ENCODE data around the gene MAPK10.

The MAPK10 gene

GRCh38 chr4:86261636-86262035 is 98.2 kb downstream of the MAPK10 start:
- no peak for DNase-seq
- no peaks in the 10 kb centered on the region for H3K27me3 ChIP-seq
- intact Hi-C loops (cut with DNase I; ENCODE audit: low total_unique reads), result no loop called here

GRCh38 chr4:86256086-86256485 is 103.8 kb downstream of the MAPK10 start:
- TF ChIP-seq CTCF (IDR thresholded peaks at IDR 0.05), result no peak
- H3K4me3 ChIP-seq, result no peak overlapping the region
- H3K36me3 ChIP-seq, result no peaks in the 10 kb centered on the region
- no peak overlapping the region for H3K27ac ChIP-seq
- H3K27me3 ChIP-seq, result no peaks in the 10 kb centered on the region
- intact Hi-C loops (cut with DNase I; ENCODE audit: low total_unique reads), result no loop called here
- DNase-seq, result no peak
- H3K9me3 ChIP-seq, result no peaks in the 10 kb centered on the region
- no peaks in the 10 kb centered on the region for H3K4me1 ChIP-seq

More at GRCh38 chr4:86261636-86262035, 98.2 kb downstream of the MAPK10 start:
- Histone ChIP-seq H3K27ac (no peak overlapping the region), H3K36me3 (no peaks in the 10 kb centered on the region), H3K9me3 (no peaks in the 10 kb centered on the region), H3K4me3 (no peak overlapping the region), H3K4me1 (no peaks in the 10 kb centered on the region)
- no peak for TF ChIP-seq CTCF (IDR thresholded peaks at IDR 0.05)

- no peaks in the 10 kb centered on the region for H3K27me3 ChIP-seq
- no peak overlapping the region for H3K27ac ChIP-seq
- TF ChIP-seq CTCF (IDR thresholded peaks at IDR 0.05), result no peak
- no peak for DNase-seq
- intact Hi-C loops (cut with DNase I; ENCODE audit: low total_unique reads), result no loop called here
- no peak overlapping the region for H3K4me3 ChIP-seq
- no peaks in the 10 kb centered on the region for H3K9me3 ChIP-seq
- no peaks in the 10 kb centered on the region for H3K36me3 ChIP-seq
- no peaks in the 10 kb centered on the region for H3K4me1 ChIP-seq
Measured at GRCh38 chr4:86250619-86251018, 109.2 kb downstream of the MAPK10 start.

GRCh38 chr4:86250006-86250405 is 109.8 kb downstream of the MAPK10 start:
- no peaks in the 10 kb centered on the region for H3K4me1 ChIP-seq
- H3K27ac ChIP-seq, result no peak overlapping the region
- no peaks in the 10 kb centered on the region for H3K27me3 ChIP-seq
- intact Hi-C loops (cut with DNase I; ENCODE audit: low total_unique reads), result no loop called here
- H3K4me3 ChIP-seq, result no peak overlapping the region
- H3K36me3 ChIP-seq, result no peaks in the 10 kb centered on the region
- no peak for TF ChIP-seq CTCF (IDR thresholded peaks at IDR 0.05)
- no peaks in the 10 kb centered on the region for H3K9me3 ChIP-seq
- no peak for DNase-seq

- H3K4me3 ChIP-seq, result no peak overlapping the region
- no peaks in the 10 kb centered on the region for H3K27me3 ChIP-seq
- H3K4me1 ChIP-seq, result no peaks in the 10 kb centered on the region
- H3K36me3 ChIP-seq, result no peaks in the 10 kb centered on the region
- no peak for TF ChIP-seq CTCF (IDR thresholded peaks at IDR 0.05)
- no peak overlapping the region for H3K27ac ChIP-seq
- H3K9me3 ChIP-seq, result no peaks in the 10 kb centered on the region
- intact Hi-C loops (cut with DNase I; ENCODE audit: low total_unique reads), result no loop called here
- DNase-seq, result no peak
Measured at GRCh38 chr4:86249074-86249473, 110.8 kb downstream of the MAPK10 start.

GRCh38 chr4:86247906-86248305 is 111.9 kb downstream of the MAPK10 start:
- no peak for TF ChIP-seq CTCF (IDR thresholded peaks at IDR 0.05)
- no peak for DNase-seq

More at GRCh38 chr4:86247906-86248305, 111.9 kb downstream of the MAPK10 start:
- intact Hi-C loops (cut with DNase I; ENCODE audit: low total_unique reads), result no loop called here
- no peak overlapping the region for H3K27ac ChIP-seq
- no peaks in the 10 kb centered on the region for H3K9me3 ChIP-seq
- no peaks in the 10 kb centered on the region for H3K27me3 ChIP-seq
- H3K36me3 ChIP-seq, result no peaks in the 10 kb centered on the region
- H3K4me1 ChIP-seq, result no peaks in the 10 kb centered on the region
- H3K4me3 ChIP-seq, result no peak overlapping the region

All from tibial artery (tissue), 4 donors.